RPMI7951 (cell line): ENCODE measurements around the gene MPZL1. TPM values are rescaled to one million over a fixed set of nuclear protein-coding genes. Genes with fewer than 3 reads are reported as not detected.
A peak's percentile ranks its signal among the peaks of the same experiment; 100 is the strongest.

Experiments used
- DNase-seq: peaks from one replicate; pipeline ENCODE4 v3.0.0-alpha.2; 2012; ENCODE audit warnings: low read depth
- total RNA-seq: library from RNA; depleted of rRNA; stranded (reverse); fragments of >200 nt; shearing (Covaris generic); gene quantifications from 2 replicates; pipeline ENCODE4 v1.2.3, GENCODE V29; 2014; rRNA removed

MPZL1 gene
- total RNA-seq = 48.0 and 59.1 TPM in 2 replicates

DNA sequence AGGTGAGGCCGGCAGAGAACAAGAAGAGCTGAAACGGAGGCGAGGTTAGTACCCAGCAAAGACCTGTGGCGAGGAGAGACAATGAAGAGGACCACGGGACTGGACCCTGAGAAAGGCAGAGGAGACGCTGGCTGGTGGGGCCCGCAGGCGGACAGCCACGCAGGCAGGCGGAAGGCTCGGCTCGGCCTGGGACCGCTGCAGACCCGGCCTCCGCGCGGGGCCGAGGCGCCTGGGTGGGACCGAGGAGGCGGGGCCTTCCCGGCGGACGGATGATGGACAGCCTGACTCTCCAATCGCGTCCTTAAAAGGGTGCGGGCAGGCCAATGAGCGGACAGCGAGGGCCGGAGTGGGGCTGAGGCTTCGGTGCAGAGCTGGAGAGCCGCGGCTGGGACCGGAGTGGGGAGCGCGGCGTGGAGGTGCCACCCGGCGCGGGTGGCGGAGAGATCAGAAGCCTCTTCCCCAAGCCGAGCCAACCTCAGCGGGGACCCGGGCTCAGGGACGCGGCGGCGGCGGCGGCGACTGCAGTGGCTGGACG, at the start of gene MPZL1:
MPZL1 (plus strand) TSS at position 366 of the 535 bp plus-strand sequence. CDS start 170 bp downstream, outside the sequence.
- DNase-seq = peak; percentile 90

DNA sequence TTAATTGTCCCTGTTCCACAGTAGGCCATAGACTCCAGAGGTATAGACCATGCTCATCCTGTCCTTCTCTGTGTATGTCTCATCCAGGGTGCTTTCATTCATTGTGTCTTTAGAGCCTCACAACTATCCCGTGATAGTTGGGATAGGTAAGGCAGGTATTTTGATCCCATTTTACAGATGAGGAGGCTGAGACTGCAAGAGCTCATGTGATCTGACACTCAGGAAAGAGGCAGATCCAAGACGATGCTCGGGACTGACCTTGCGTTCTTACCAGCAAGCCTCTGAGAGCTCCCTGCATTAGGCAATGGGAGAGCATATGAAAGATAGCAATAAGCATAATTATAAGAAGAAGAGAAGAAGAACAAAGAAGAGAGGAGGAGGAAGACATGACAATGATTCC, 49.0 kb upstream of the MPZL1 start:
- no peak for DNase-seq

DNA sequence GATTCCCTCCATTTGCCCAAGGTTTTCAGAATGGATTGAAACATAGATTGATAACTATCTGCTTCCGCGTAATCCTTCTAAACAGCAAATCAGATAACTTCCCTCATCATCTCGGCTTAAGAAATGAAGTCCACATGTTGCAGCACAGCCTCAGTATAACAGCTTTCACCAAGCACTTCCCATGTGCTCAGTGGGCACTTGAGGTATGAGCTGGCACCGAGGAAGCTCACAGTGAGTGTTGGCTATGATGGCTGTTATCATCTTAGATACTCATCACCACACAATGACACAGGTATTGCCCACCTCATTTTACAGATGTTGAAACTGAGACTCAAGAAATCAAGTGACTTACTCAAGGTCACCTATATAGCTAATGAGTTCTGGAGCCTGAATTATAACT, 48.5 kb upstream of the MPZL1 start:
- no peak for DNase-seq

DNA sequence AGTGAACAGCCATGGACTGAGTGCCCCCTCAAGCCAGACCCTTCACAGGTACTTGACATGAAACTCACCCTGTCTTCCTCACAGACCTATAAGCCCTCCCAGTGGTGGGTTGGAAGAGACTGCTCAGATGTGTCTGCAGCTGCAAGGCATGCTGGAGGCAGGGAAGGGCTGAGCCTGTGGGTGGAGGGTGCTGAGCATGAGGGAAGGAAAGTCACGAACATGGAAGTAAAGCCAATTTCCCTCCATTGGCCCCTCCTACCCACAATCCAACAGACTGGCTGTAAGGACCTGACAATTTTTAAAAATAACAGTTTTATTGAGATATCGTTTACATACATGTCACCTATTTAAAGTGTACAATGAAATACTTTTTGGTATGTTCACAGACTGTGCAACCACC, 47.6 kb upstream of the MPZL1 start:
- DNase-seq = no peak

DNA sequence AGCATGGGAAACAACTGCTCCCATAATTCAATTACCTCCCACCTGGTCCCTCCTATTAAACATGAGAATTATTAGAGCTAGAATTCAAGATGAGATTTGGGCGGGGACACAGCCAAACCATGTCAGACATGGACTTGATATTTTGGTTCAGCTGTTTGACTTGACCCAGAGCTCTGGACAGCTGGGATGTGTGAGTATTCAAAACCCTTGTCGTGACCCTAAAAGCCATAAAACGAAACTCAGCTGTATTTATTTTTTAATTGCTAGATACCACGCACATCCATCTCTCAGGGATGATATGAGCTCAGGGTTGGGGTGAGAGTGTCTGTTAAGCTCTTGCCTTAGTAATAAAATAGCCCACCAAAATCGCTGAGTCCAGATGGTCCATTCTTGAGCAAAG, 46.3 kb upstream of the MPZL1 start:
- no peak for DNase-seq

DNA sequence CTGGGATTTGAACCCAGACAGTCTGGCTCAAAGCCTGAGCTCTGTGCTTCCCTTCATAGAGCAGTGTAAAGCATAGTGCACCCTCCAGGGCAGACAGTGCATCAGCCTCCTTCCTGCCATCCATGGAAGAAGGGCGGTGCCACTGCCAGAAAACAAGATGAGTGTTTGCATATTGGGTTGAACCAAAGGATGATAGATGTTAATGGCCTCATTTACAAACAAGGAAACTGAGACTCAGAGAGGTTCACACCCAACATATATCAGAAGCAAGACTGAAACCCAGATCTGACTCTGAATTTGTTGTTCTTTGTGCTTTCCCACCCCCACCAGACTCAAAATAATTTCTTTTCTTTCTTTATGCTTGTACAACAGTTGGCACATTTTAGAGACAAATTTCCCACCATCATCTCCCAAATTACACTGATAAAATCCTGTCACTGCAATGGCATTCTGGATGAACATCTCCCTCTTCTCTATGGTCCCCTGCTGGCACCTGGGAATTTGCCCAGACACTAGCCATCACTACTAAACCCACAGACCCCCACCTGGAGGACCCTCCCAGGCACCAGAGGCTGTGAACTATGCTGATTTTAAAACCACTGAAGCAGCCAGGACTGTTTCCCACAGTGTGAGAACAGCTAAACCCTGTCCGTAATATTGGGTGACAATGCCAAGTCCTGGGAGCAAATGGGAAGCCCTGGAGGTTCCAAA, 45.4 kb upstream of the MPZL1 start:
- DNase-seq = no peak

- no peak for DNase-seq
Measured at GRCh38 chr1:167676916-167677848, 44.6 kb upstream of the MPZL1 start.

GRCh38 chr1:167678422-167678821, 43.4 kb upstream of the MPZL1 start:
- DNase-seq = no peak

GRCh38 chr1:167678838-167679237, 42.9 kb upstream of the MPZL1 start:
- DNase-seq = no peak

DNA sequence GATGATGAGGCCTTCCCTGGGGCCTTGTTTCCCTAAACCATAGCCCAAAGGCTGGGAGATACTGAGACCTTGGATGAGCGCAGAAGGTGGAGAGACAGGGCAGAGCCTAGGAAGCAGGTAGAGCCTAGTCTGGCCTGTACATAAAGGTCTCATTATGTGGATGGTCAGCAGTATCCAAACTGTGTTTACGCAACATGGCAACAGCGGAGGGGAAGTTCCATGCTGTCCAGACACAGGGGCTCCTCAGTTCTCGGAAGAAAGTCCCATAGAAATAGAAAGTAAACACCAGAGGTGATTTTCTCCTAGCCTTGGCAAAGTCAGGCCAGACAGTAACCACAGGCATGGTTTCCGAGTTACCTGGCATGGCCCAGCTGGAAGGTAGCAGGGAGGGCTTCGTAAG, 42.1 kb upstream of the MPZL1 start:
- no peak for DNase-seq

GRCh38 chr1:167681024-167681423, 40.8 kb upstream of the MPZL1 start:
- DNase-seq = no peak

DNA sequence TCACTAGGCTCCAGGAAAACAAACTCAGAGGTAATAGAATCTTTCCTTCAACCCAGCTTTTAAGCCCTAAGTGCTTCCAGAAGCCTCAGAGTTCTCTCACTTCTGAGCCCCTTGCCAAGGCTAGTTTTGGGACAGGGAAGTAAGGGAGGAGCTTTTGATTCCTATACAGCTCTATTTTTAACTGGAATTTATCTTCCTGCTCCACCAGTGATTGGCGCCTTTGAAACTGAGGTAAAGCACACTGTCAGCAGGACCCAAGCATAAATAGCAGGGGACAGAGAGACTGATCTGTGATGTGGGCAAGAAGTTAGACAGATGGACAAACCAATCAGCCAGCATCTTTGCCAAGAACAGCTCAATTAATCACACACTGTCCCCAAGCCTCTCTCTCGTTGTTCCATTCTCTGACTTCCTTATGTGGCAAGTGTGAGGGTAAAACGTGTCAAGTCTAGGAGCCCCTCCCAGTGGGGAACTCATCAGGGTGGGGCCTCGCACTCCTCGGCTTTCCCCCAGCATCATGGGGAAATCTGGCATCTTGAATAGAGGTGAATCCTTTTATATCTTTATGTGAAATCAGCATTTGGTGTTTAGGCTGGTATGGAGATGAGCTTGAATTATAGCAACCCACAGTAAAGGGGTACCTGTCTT, 40.2 kb upstream of the MPZL1 start:
- no peak for DNase-seq

DNA sequence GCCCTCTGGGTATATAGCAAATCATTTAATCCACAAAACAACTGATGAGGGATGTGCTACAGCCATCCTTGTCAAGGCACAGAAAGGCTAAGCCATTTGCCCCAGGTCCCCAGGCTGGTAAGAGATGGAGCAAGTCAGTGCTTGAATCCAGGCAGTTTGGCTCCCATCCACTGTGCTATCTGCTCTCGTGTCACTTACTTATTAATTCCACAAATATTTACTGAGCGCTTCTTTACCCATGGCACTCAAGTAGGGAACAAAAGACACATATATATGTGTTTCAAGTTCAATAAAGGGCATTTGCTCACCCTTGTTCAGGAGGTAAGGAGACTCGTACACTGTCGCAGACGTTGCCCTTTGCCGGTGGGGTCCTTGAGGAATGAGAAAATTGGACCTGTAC, 38.6 kb upstream of the MPZL1 start:
- no peak for DNase-seq

DNA sequence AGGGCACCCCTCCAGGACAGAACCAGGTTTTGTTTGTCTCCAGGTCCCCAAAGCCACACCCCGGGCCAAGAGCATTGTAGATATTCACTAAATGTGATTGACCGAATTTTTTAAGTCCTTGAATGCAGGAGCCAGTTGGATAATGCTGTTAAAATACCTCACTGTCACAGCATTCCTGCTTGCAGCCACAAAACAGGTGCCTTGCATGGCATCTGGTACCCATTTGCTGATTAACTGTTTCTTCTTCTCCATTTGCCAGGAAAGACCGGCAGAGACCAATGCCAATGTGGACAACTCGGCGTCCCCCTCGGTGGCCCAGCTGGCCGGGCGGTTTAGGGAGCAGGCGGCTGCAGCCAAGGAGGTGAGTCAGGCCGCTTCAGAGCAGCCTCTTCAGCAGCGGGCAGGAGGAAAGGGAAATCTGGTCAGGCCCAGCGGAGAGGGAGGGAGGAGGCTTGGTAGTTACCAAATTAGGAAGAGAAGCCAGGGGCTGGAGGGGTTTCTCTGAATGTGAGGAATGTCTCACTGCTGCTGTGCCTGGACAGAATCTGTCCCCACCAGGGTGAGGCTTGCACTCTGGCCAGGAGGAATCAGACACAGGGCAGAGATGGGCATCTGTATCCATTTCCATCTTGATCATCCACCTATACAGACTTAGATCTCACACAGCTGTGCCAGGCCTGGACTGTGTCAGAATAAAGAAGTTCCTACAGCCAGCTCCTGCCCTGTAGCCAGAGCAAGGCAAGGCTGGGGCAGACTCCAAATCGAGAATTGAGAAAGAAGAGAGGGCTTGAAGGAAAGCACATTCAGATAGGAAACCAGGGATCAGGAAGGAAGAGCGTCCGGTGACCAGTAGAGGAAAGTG, 37.9 kb upstream of the MPZL1 start:
- DNase-seq = peak; percentile 76

GRCh38 chr1:167685844-167686243, 35.9 kb upstream of the MPZL1 start:
- no peak for DNase-seq

DNA sequence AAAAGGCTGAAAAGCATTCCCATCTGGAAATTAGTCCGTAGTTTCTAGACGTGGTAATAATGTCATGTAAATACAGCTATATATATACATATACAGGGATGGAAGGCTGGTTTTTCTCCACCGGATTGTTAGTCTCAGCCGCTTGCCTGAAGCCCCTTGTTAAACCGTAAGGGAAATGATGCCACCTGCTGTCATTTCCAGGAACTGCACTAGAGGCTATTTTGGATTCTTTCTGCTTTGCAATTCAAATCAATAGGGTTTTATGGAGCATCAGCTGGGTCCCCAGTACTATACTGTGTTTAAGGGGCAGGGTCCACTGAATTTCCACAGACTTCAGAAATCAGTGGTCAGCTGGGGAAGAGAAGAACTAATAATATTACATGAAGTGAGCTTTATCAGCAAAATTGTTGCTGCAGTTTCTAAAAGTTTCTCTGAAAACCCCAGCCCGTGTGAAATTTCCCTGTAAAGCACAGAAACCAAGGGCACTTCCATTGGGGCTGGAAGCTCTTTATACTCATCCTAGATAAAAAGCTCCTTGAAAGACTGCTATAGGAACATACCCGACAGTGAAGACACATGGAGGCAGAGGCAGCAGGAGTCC, 33.8 kb upstream of the MPZL1 start:
- DNase-seq = peak; percentile 67

GRCh38 chr1:167689567-167689920, 32.2 kb upstream of the MPZL1 start:
- DNase-seq = peak; percentile 44

GRCh38 chr1:167690053-167690452, 31.7 kb upstream of the MPZL1 start:
- DNase-seq = no peak

DNA sequence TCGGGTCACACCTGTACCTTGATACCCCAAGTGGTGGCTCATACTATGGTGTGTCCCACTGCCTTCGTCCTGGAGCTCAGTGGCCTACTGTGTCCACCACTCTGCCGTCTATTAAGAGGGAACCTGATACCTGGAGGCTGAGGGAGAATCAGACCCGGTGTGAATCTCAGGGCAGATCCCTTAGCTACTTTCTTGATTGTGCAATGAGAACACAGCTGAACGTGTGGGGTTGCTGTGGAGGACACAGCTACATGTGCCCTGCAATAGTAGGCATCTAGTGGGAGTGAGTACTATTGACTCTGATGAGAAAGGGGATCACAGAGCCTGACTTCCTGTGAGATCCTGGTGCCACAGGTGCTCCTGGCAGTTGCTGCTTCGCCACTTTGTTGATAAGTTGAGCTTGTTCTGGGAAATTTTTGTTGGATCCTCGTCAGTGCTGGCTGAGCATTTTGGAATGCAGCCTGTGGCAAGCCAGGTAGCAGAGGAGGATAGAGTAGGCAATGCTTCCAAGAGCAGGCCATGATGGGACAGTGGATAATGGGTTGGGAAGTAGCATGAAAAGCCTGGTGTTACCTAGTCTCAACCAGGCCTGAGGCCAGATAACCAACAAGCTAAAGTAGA, 28.2 kb upstream of the MPZL1 start:
- DNase-seq = no peak

GRCh38 chr1:167694691-167695090, 27.1 kb upstream of the MPZL1 start:
- DNase-seq = no peak
